Measurements from ENCODE around the gene CACNA1S.

The CACNA1S gene

GRCh38 chr1:201134405-201134804 lies 22.2 kb upstream of the CACNA1S start:
- Mint-ChIP-seq H3K27ac (no peak overlapping the region), H3K36me3 (peaks cover 29% of the 10 kb centered on the region), H3K27me3 (no peaks in the 10 kb centered on the region), H3K4me1 (no peaks in the 10 kb centered on the region), H3K4me3 (no peak overlapping the region), H3K9me3 (peaks cover 2% of the 10 kb centered on the region)
- ATAC-seq (ENCODE audit: low read depth) (no peak), DNase-seq (ENCODE audit: low spot score in 2 of 2) (no peak)

- peaks cover 27% of the 10 kb centered on the region for H3K36me3 Mint-ChIP-seq
- DNase-seq (ENCODE audit: low spot score in 2 of 2), result no peak
- no peak overlapping the region for H3K4me3 Mint-ChIP-seq
- ATAC-seq (ENCODE audit: low read depth), result no peak
- no peak overlapping the region for H3K27ac Mint-ChIP-seq
- H3K9me3 Mint-ChIP-seq, result peaks cover 2% of the 10 kb centered on the region
- peaks cover 4% of the 10 kb centered on the region for H3K27me3 Mint-ChIP-seq
- H3K4me1 Mint-ChIP-seq, result no peaks in the 10 kb centered on the region
Observed at GRCh38 chr1:201131398-201131797, 19.2 kb upstream of the CACNA1S start.

- no peak for DNase-seq (ENCODE audit: low spot score in 2 of 2)
- no peak overlapping the region for H3K27ac Mint-ChIP-seq
- no peak overlapping the region for H3K4me3 Mint-ChIP-seq
- H3K27me3 Mint-ChIP-seq, result peaks cover 9% of the 10 kb centered on the region
- ATAC-seq (ENCODE audit: low read depth), result no peak
- H3K9me3 Mint-ChIP-seq, result peaks cover 2% of the 10 kb centered on the region
- H3K36me3 Mint-ChIP-seq, result peaks cover 11% of the 10 kb centered on the region
- H3K4me1 Mint-ChIP-seq, result no peaks in the 10 kb centered on the region
Observed at GRCh38 chr1:201128962-201129361, 16.7 kb upstream of the CACNA1S start.

- H3K9me3 Mint-ChIP-seq, result peaks cover 2% of the 10 kb centered on the region
- DNase-seq (ENCODE audit: low spot score in 2 of 2), result no peak
- no peak overlapping the region for H3K4me3 Mint-ChIP-seq
- H3K36me3 Mint-ChIP-seq, result peaks cover 10% of the 10 kb centered on the region
- no peak for ATAC-seq (ENCODE audit: low read depth)
- H3K27ac Mint-ChIP-seq, result no peak overlapping the region
- peaks cover 9% of the 10 kb centered on the region for H3K27me3 Mint-ChIP-seq
- no peaks in the 10 kb centered on the region for H3K4me1 Mint-ChIP-seq
Observed at GRCh38 chr1:201128476-201128875, 16.2 kb upstream of the CACNA1S start.

GRCh38 chr1:201127755-201128455 lies 15.7 kb upstream of the CACNA1S start:
- no peak overlapping the region for H3K27ac Mint-ChIP-seq
- peaks cover 9% of the 10 kb centered on the region for H3K27me3 Mint-ChIP-seq
- ATAC-seq (ENCODE audit: low read depth) (no peak), DNase-seq (ENCODE audit: low spot score in 2 of 2) (no peak)
- H3K9me3 Mint-ChIP-seq, result peaks cover 2% of the 10 kb centered on the region
- H3K4me1 Mint-ChIP-seq, result no peaks in the 10 kb centered on the region
- no peak overlapping the region for H3K4me3 Mint-ChIP-seq
- H3K36me3 Mint-ChIP-seq, result peaks cover 9% of the 10 kb centered on the region

- DNase-seq (ENCODE audit: low spot score in 2 of 2), result no peak
- Mint-ChIP-seq H3K27ac (no peak within 1 kb of the TSS), H3K27me3 (peaks cover 9% of the 10 kb centered on the region), H3K4me3 (no peak within 1 kb of the TSS), H3K4me1 (no peaks in the 10 kb centered on the region), H3K9me3 (peaks cover 2% of the 10 kb centered on the region), H3K36me3 (peaks cover 5% of the 10 kb centered on the region)
- ATAC-seq (ENCODE audit: low read depth), result no peak
Observed at GRCh38 chr1:201126832-201127754, 14.9 kb upstream of the CACNA1S start, which contains the start of gene ASCL5. TSS of gene ASCL5 (minus strand) at chr1:201127184. CDS start at chr1:201115372, 11,812 bp downstream.

- Mint-ChIP-seq H3K4me1 (no peaks in the 10 kb centered on the region), H3K36me3 (no peaks in the 10 kb centered on the region), H3K27me3 (peaks cover 9% of the 10 kb centered on the region), H3K9me3 (peaks cover 2% of the 10 kb centered on the region), H3K4me3 (no peak overlapping the region), H3K27ac (no peak overlapping the region)
- DNase-seq (ENCODE audit: low spot score in 2 of 2), result no peak
- ATAC-seq (ENCODE audit: low read depth), result no peak
Observed at GRCh38 chr1:201126463-201126831, 14.2 kb upstream of the CACNA1S start.

- no peak overlapping the region for H3K27ac Mint-ChIP-seq
- no peaks in the 10 kb centered on the region for H3K4me1 Mint-ChIP-seq
- peaks cover 9% of the 10 kb centered on the region for H3K27me3 Mint-ChIP-seq
- peaks cover 2% of the 10 kb centered on the region for H3K9me3 Mint-ChIP-seq
- no peak for DNase-seq (ENCODE audit: low spot score in 2 of 2)
- H3K36me3 Mint-ChIP-seq, result no peaks in the 10 kb centered on the region
- no peak overlapping the region for H3K4me3 Mint-ChIP-seq
- ATAC-seq (ENCODE audit: low read depth), result no peak
Observed at GRCh38 chr1:201125800-201126199, 13.6 kb upstream of the CACNA1S start.

GRCh38 chr1:201125019-201125418 lies 12.8 kb upstream of the CACNA1S start:
- Mint-ChIP-seq H3K36me3 (no peaks in the 10 kb centered on the region), H3K27me3 (peaks cover 9% of the 10 kb centered on the region), H3K9me3 (no peaks in the 10 kb centered on the region), H3K27ac (no peak overlapping the region), H3K4me1 (no peaks in the 10 kb centered on the region), H3K4me3 (no peak overlapping the region)
- ATAC-seq (ENCODE audit: low read depth) (no peak), DNase-seq (ENCODE audit: low spot score in 2 of 2) (no peak)

- ATAC-seq (ENCODE audit: low read depth) (no peak), DNase-seq (ENCODE audit: low spot score in 2 of 2) (no peak)
- Mint-ChIP-seq H3K36me3 (no peaks in the 10 kb centered on the region), H3K4me1 (peaks cover 4% of the 10 kb centered on the region), H3K4me3 (no peak overlapping the region), H3K9me3 (no peaks in the 10 kb centered on the region), H3K27me3 (peaks cover 9% of the 10 kb centered on the region), H3K27ac (no peak overlapping the region)
Observed at GRCh38 chr1:201123866-201124265, 11.6 kb upstream of the CACNA1S start.

GRCh38 chr1:201122321-201122957 lies 10.2 kb upstream of the CACNA1S start:
- no peaks in the 10 kb centered on the region for H3K9me3 Mint-ChIP-seq
- H3K27ac Mint-ChIP-seq, result no peak overlapping the region
- peaks cover 9% of the 10 kb centered on the region for H3K27me3 Mint-ChIP-seq
- no peak overlapping the region for H3K4me3 Mint-ChIP-seq
- no peak for ATAC-seq (ENCODE audit: low read depth)
- H3K4me1 Mint-ChIP-seq, result peaks cover 4% of the 10 kb centered on the region
- DNase-seq (ENCODE audit: low spot score in 2 of 2), result no peak
- no peaks in the 10 kb centered on the region for H3K36me3 Mint-ChIP-seq

DNA sequence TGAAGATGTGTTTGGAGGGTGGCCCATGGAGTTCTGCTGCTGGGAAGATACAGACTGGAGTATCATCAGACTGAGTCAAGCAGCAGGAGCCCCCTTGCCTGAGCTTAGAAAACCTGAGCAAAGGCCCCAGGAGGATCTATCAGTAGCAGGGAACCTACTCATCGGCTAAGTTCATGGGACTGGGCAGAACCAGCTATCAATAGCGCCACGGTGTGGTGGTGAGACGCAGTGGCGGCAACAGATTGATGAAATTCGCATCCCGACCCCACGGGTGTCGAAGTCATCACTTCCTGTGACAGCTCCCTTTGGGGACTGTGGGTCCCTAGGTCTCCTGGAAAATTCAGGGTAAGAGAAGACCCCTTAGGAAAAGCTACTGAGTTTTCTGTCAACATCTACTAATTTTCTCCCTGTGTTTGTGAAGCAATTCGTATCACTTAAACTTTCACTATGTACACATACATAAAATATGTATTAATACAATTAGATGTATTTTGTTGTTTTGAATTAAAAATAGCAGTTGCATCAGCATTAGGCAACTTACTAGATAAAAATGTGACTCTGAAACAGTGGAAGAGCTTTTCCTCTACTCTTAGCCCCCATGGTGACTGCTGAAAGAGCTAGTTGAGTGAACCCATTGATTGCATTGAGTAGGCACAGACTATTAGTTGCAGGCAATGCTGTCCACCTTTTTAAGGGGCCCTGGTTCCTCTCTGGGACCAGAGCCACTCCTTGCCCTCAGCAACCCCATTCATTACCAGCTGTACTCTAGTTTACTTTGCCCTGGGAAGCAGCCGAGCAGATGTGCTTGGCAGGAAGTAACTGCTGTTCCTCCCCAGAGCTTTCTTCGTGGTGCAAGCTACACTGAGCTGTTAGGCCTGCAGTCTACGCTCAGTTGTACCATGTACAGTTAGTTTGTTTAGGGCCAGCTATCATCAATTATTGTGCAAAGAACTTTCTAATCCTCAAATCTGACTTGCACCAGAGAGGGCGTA lies 7.3 kb upstream of the CACNA1S start:
- DNase-seq (ENCODE audit: low spot score in 2 of 2), result peak; percentile 15 to 45
- Mint-ChIP-seq H3K27me3 (peaks cover 1% of the 10 kb centered on the region), H3K4me3 (no peak overlapping the region), H3K4me1 (peaks cover 5% of the 10 kb centered on the region), H3K9me3 (no peaks in the 10 kb centered on the region), H3K36me3 (no peaks in the 10 kb centered on the region), H3K27ac (no peak overlapping the region)
- ATAC-seq (ENCODE audit: low read depth), result peak; percentile 58

DNA sequence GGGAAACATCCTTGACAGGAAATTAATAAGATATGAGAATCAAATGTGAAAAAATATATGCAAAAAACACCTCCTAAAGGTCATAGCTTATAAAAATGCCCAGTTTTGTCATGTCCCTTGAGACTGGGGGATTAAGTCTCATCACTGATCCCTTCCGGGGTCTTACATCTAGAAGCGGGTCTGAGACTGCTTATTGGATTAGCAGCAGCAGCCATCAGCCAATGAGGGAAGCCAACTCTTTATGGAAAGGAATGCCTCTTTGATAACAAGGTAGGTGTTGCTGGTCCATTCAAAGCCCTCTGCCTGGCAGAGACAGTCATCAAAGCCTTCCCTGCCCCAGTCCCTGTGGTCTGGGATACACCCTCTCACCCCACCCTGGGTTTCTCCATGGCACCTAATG lies 3.9 kb upstream of the CACNA1S start:
- Mint-ChIP-seq H3K4me1 (peaks cover 6% of the 10 kb centered on the region), H3K9me3 (no peaks in the 10 kb centered on the region), H3K27me3 (peaks cover 15% of the 10 kb centered on the region), H3K36me3 (no peaks in the 10 kb centered on the region), H3K27ac (no peak overlapping the region), H3K4me3 (no peak overlapping the region)
- ATAC-seq (ENCODE audit: low read depth), result no peak
- DNase-seq (ENCODE audit: low spot score in 2 of 2), result no peak
